PC-3 (cell line): ENCODE results near the gene ETS1.

ENCODE experiments used
- CTCF ChIP-seq: fragments of 300-600 bp; sonication (generic); conservative IDR thresholded peaks from 2 replicates; pipeline ENCODE4 v1.5.1; 2017; ENCODE audit warnings: antibody characterized with exemption, low read depth, mild to moderate bottlenecking, low read length
- EZH2 ChIP-seq: fragments of 300-600 bp; sonication (generic); IDR thresholded peaks from one replicate; pipeline ENCODE4 v1.6.1; 2017; ENCODE audit warnings: antibody characterized with exemption, mild to moderate bottlenecking, low read length; ENCODE audit not compliant: unreplicated experiment
- EZH2phosphoT487 ChIP-seq: fragments of 300-600 bp; sonication (generic); IDR thresholded peaks from 2 replicates; pipeline ENCODE4 v1.6.1; 2018; ENCODE audit warnings: mild to moderate bottlenecking, antibody characterized with exemption, low read length, borderline replicate concordance

DNA sequence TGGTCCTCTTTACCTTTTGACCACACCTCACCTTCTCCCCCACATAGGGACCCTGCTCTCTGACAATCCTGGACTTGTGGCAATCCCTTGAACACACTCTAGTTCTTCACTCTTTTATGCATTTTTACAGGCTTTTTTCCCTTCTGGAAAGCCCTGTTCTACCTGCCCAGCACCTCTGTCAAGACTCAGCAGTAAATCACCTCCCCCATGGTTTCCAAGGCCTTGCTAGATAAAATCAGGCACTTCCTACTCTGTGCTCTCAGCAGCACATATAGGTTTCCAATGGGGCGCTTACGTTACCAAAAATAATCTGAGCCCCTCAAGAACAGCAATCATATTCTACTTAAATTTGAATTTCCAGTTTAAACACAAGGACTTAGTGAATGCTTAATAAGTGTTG, 53.9 kb downstream of the ETS1 start:
- TF ChIP-seq CTCF, result no peak
- no peak for TF ChIP-seq EZH2phosphoT487
- no peak for TF ChIP-seq EZH2
